DMS153 treated with DMSO at 0.1 percent for 48 hours (cell line): ENCODE data around the gene CFAP73.
"Not testable (repeated sequence)": the region's sequence is repeated elsewhere in the genome, so short reads cannot be mapped to it uniquely, and the experiment has no call there.

Experiments
- DNase-seq: peaks from one replicate; lab custom pipeline; 2025; ENCODE audit not compliant: unreplicated experiment; lab: John Stamatoyannopoulos, UW

Gene CFAP73

DNA sequence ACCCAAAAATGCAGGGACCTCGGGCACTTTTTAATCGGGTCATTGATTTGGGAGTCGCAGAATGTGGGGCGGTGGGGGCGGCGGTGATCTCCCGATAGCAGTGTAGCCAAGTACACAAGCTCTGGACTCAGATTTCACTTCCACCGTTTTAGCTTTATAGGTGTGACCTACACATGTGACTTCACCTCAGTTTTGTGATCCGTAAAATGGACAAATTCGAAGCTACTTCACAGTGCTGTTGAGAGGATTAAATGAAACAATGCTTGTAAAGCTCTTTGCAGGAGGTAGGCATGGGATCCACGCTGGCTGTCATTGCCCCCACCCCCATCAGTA is 36.5 kb downstream of the CFAP73 start:
- no peak for DNase-seq

DNA sequence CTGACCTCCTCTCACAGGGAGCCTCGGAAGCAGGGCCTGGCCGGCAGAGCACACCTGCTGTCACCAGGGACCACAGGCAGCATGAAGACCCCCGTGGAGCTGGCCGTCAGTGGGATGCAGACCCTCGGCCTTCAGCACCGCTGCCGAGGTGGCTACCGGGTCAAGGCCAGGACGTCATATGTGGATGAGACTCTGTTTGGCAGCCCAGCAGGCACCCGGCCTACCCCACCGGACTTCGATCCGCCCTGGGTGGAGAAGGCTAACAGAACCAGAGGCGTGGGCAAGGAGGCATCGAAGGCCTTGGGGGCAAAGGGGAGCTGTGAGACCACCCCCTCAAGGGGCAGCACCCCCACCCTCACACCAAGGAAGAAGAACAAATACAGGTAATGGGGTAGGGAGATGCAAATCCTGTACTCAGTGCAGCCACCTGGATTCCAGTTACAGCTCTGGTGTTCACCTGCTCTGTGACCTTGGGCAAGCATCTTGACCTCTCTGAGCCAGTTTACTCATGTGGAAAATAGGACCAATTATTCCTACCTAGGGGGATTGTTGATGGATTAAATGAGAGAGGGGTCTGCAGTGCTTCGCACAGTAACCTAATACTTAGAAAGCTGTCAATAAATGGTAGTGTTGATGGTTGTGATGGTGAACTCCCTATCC is 37.3 kb downstream of the CFAP73 start:
- DNase-seq, result no peak

- DNase-seq, result no peak
These were observed 39.8 kb downstream of the CFAP73 start for GRCh38 chr12:113189361-113189760.

- no peak for DNase-seq
These were observed 41.2 kb downstream of the CFAP73 start for GRCh38 chr12:113190761-113191160.

DNA sequence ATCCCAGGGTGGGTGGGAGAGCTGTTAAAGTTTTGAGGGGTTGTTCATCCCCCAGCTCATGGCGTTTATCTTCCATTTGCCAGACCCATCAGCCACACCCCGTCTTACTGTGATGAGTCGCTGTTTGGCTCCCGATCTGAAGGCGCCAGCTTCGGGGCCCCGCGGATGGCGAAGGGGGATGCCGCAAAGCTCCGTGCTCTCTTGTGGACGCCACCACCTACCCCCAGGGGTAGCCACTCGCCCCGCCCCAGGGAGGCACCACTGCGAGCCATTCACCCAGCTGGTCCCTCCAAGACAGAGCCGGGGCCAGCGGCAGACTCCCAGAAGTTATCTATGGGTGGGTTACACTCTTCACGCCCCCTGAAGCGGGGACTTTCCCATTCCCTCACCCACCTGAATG is 41.7 kb downstream of the CFAP73 start:
- DNase-seq, result no peak

- no peak for DNase-seq
These were observed 45.5 kb downstream of the CFAP73 start for GRCh38 chr12:113194971-113195391.

DNA sequence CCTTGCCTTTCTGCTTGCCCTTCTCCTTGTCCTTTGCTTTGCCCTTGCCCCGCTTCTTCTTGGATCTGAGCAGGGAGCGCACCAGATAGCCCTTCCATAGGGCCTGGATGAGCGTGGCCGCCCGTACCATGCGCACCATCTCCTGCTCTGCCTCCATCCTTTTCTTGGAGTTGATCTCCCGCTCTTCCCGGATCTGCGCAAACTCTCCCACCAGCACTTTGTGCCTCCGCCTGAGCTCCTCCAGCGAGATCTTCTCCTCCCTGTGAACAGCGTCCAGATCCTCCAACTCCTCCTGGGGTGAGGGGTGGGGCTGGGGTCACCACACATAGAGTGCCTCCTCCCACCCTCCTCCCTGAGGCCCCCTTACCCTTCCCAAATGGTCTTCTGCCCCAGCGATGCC is 46.1 kb downstream of the CFAP73 start:
- DNase-seq, result no peak

DNA sequence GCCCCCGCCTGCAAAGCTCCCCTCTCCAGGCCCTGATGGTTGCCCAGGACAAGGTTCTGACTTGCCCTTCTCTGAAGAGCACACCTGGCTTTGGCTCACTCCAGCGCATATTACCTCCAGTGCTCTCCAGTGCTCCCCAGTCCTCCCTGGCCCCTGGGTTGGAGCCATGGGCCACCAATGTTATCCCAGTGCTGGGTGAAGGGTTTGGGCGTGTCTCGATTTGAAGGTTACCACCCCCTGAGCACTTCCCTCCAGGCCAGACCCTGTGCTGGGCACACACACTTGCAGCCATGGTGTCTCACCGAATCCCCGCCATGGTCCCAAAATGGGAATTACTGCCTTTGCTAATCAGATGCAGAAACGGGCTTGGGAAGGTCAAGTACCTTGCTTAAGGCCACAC is 47.1 kb downstream of the CFAP73 start:
- no peak for DNase-seq

DNA sequence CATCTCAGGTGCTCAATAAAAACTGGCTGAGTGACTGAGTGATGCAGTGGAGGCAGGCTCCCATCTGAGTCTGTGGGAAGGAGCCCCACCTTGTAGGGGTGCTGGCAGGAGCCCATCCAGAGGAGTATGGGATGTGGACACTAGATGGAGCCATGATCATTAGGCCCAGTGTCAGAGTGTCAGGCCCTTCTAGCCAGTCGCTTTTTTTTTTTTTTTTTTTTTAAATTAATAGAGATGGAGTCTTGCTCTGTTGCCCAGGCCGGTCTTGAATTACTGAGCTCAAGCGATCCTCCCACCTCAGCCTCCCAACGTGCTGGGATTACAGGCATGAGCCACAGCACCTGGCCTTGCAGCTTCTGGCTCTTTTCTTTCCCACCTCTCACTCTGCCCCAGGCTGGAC is 47.5 kb downstream of the CFAP73 start:
- peak; percentile 44 for DNase-seq

GRCh38 chr12:113197518-113198077 is 48.1 kb downstream of the CFAP73 start:
- no peak for DNase-seq

GRCh38 chr12:113198296-113198695 is 48.8 kb downstream of the CFAP73 start:
- no peak for DNase-seq

DNA sequence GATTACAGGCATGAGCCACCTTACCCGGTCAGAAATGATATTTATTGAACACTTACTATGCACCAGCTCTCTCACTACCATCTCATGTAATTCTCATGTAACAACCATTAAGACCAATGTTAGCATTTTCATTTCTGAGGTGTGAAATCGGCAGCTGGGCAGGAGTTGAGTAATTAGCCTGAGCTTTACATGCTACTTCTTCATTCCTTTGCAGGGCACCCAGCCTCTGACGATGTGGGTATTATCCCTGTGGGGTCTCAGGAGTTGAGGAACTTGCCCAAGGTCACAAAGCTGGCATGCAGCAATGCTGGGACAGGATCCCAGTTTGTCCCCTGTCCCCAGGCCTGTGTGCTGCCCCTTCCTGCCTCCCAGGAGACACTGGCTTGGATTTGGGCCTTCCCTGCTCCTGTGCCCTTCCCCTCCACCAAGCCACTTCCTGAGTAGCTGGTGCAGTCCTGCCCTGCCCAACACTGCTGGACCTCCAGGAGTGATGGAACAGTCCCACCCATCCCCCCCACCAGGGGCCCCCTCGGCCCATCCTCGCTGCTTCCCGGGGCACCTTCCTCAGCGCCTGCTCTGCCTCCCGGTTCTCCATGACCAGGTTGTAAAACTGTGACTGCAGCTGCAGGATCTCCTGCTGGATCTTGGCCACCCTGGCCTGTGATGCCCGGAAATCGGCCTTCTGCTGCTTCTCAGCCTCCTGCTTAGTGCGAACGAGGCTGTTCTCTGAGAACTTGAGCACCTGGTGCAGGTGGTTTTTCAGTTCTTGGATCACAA is 50.7 kb downstream of the CFAP73 start:
- DNase-seq, result no peak

- no peak for DNase-seq
These were observed 52.0 kb downstream of the CFAP73 start for GRCh38 chr12:113201187-113202177.

GRCh38 chr12:113202300-113203075 is 53.0 kb downstream of the CFAP73 start:
- DNase-seq, result no peak

DNA sequence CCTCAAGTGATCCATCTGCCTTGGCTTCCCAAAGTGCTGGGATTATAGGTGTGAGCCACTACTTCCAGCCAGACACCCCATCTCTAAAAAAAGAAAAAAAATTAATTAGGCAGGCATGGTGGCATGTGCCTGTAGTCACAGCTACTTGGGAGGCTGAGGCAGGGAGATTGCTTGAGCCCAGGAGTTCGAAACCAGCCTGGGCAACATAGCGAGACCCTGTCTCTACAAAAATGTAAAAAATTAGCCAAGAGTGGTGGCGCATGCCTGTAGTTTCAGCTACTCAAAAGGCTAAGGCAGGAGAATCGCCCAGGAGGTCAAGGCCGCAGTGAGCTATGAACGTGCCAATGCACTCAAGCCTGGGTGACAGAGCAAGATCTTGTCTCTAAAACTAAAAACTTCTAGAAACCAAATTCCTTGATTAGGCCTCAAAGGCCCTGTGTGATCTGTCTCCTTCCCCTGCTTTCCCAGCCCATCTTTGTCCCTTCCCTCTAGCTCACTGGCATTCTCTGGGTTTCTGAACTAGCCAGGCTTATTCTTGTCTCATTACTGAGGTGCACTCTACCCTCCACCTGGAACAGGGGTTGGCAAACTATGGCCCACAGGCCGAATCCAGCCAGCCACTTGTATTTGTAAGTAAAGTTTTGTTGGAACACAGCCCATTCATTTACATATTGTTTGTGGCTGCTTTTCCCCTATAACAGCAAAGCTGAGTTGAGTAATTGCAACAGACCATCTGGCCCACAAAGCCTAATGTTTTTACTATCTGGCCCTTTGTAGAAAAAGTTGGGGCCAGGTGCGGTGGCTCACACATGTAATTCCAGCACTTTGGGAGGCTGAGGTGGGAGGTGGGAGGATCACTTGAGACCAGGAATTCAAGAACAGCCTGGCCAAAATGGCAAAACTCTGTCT is 54.6 kb downstream of the CFAP73 start:
- no peak for DNase-seq

GRCh38 chr12:113204804-113205203 is 55.3 kb downstream of the CFAP73 start:
- no peak for DNase-seq

DNA sequence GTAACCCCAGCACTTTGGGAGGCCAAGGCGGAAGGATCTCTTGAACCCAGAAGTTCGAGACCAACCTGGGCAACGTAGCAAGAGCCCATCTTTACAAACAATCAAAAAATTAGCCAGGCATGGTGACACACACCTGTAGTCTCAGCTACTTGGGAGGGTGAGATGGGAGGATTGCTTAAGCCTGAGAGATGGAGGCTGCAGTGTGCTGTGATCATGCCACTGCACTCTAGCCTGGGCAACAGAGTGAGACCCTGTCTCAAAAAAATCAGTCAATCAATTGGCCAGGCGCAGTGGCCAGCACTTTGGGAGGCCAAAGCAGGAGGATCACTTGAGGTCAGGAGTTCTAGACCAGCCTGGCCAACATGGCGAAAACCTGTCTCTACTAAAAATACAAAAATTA is 57.3 kb downstream of the CFAP73 start:
- not testable (repeated sequence) for DNase-seq

GRCh38 chr12:113207613-113208040 is 58.1 kb downstream of the CFAP73 start:
- DNase-seq, result no peak
